GM21737 (cell line): ENCODE results near the gene ZNF845.
"Not testable (repeated sequence)": the region's sequence is repeated elsewhere in the genome, so short reads cannot be mapped to it uniquely, and the experiment has no call there.

Experiments
- ATAC-seq: cut with Tn5 transposase; IDR thresholded peaks from one replicate; pipeline ENCODE4 v1.9.1; 2021; ENCODE audit warnings: mild to moderate bottlenecking, moderate library complexity; ENCODE audit not compliant: unreplicated experiment

Gene ZNF845

GRCh38 chr19:53333463-53334449 is at the start of gene ZNF845:
TSS of gene ZNF845 (plus strand) at chr19:53333749. CDS start at chr19:53341308, 7,559 bp downstream.
- ATAC-seq = peak; percentile 98

- ATAC-seq = no peak
Observed at GRCh38 chr19:53285087-53285486, 48.5 kb upstream of the ZNF845 start.

- ATAC-seq = no peak
Observed at GRCh38 chr19:53290758-53291549, 42.6 kb upstream of the ZNF845 start.

- ATAC-seq = no peak
Observed at GRCh38 chr19:53294786-53295441, 38.6 kb upstream of the ZNF845 start.

GRCh38 chr19:53301341-53301740 is 32.2 kb upstream of the ZNF845 start:
- ATAC-seq = not testable (repeated sequence)

GRCh38 chr19:53308339-53308811 is 25.2 kb upstream of the ZNF845 start:
- no peak for ATAC-seq

- no peak for ATAC-seq
Observed at GRCh38 chr19:53311044-53311443, 22.5 kb upstream of the ZNF845 start.

GRCh38 chr19:53311897-53312296 is 21.7 kb upstream of the ZNF845 start:
- no peak for ATAC-seq

GRCh38 chr19:53328967-53329366 is 4.6 kb upstream of the ZNF845 start:
- ATAC-seq = no peak

GRCh38 chr19:53332484-53332883 is 1.1 kb upstream of the ZNF845 start:
- ATAC-seq = no peak

- ATAC-seq = peak; percentile 8
Observed at GRCh38 chr19:53333066-53333462, 485 bp upstream of the ZNF845 start.

GRCh38 chr19:53344403-53344802 is 10.9 kb downstream of the ZNF845 start:
- not testable (repeated sequence) for ATAC-seq

- ATAC-seq = no peak
Observed at GRCh38 chr19:53355739-53356138, 22.2 kb downstream of the ZNF845 start.

GRCh38 chr19:53357821-53358581 is 24.5 kb downstream of the ZNF845 start:
- ATAC-seq = no peak

GRCh38 chr19:53360056-53360455 is 26.5 kb downstream of the ZNF845 start:
- ATAC-seq = not testable (repeated sequence)

GRCh38 chr19:53365134-53365898 is 31.8 kb downstream of the ZNF845 start, which contains the start of gene ZNF525:
TSS of gene ZNF525 (plus strand) at chr19:53365705. CDS start at chr19:53372282, 6,577 bp downstream.
- peak; percentile 99 for ATAC-seq

- peak; percentile 32 for ATAC-seq
Observed at GRCh38 chr19:53365899-53366493, 32.4 kb downstream of the ZNF845 start.

- no peak for ATAC-seq
Observed at GRCh38 chr19:53372196-53372595, 38.6 kb downstream of the ZNF845 start.

GRCh38 chr19:53374288-53374687 is 40.7 kb downstream of the ZNF845 start:
- ATAC-seq = no peak
